ENCODE measurements around the gene HOXB13.

GRCh38 chr17:48730240-48730550 lies 1.6 kb upstream of the HOXB13 start:
- TF ChIP-seq CTCF (IDR thresholded peaks at IDR 0.05) (no peak), POLR2A (IDR thresholded peaks at IDR 0.05) (no peak)

Data from upper lobe of left lung (tissue), 4 donors.